OCI-LY7 (cell line): ENCODE data around the gene AS3MT. TPM values are rescaled to one million over a fixed set of nuclear protein-coding genes. Genes with fewer than 3 reads are reported as not detected.
"Not testable (repeated sequence)": the region's sequence is repeated elsewhere in the genome, so short reads cannot be mapped to it uniquely, and the experiment has no call there.

Experiments
- BruUV-seq: library from RNA; stranded (reverse); fragments of 400-500 nt; replicated peaks from 2 replicates; lab custom pipeline; 2021; lab: Mats Ljungman, UMichigan
- CTCF ChIA-PET: fragments of 300-600 bp; sonication (Branson Sonifier 250); formaldehyde crosslinking; loops from one replicate; lab custom pipeline; 2022; ENCODE audit warnings: antibody characterized with exemption; ENCODE audit not compliant: unreplicated experiment; lab: Charles Lee
- POLR2A ChIA-PET: fragments of 300-600 bp; sonication (Branson Sonifier 250); formaldehyde crosslinking; loops from one replicate; lab custom pipeline; 2022; ENCODE audit warnings: antibody characterized with exemption; lab: Charles Lee
- DNase-seq: peaks from one replicate; pipeline ENCODE4 v3.0.0-alpha.2; 2015; ENCODE audit warnings: low spot score
- H2AFZ ChIP-seq: fragments of 200-600 bp; sonication (generic), shearing (Covaris generic); 2 replicates; pipeline ENCODE4 v1.6.1; 2014; ENCODE audit warnings: mild to moderate bottlenecking, antibody characterized with exemption, low read length, moderate library complexity
- H3K27ac ChIP-seq: fragments of 200-600 bp; sonication (generic); 2 replicates; pipeline ENCODE4 v1.5.1; 2014; ENCODE audit warnings: mixed run types, low read depth, mild to moderate bottlenecking, moderate library complexity, low read length, inconsistent platforms; ENCODE audit not compliant: poor library complexity, severe bottlenecking
- H3K36me3 ChIP-seq: fragments of 200-600 bp; sonication (generic); 2 replicates; pipeline ENCODE4 v1.6.1; 2014; ENCODE audit warnings: mild to moderate bottlenecking, antibody characterized with exemption, low read length, moderate library complexity, mixed read lengths; ENCODE audit not compliant: insufficient read depth
- H3K4me1 ChIP-seq: fragments of 200-600 bp; sonication (generic); 2 replicates; pipeline ENCODE4 v1.5.1; 2014; ENCODE audit warnings: mild to moderate bottlenecking, low read length; ENCODE audit not compliant: insufficient read depth, poor library complexity, severe bottlenecking
- H3K4me2 ChIP-seq: fragments of 200-600 bp; sonication (generic); 2 replicates; pipeline ENCODE4 v1.6.1; 2014; ENCODE audit warnings: mild to moderate bottlenecking, low read length
- H3K4me3 ChIP-seq: fragments of 200-600 bp; sonication (generic); 2 replicates; pipeline ENCODE4 v1.5.1; 2014; ENCODE audit warnings: mild to moderate bottlenecking, low read depth, low read length; ENCODE audit not compliant: poor library complexity, severe bottlenecking
- H3K79me2 ChIP-seq: fragments of 200-600 bp; sonication (generic); 2 replicates; pipeline ENCODE4 v1.6.1; 2016; ENCODE audit warnings: low read depth, mild to moderate bottlenecking, low read length, moderate library complexity, mixed read lengths; ENCODE audit not compliant: insufficient read depth
- H3K9me2 ChIP-seq: fragments of 200-600 bp; sonication (generic); 2 replicates; pipeline ENCODE4 v1.6.1; 2016; ENCODE audit warnings: mild to moderate bottlenecking, low read length, mixed read lengths; ENCODE audit not compliant: insufficient read depth
- H3K9me3 ChIP-seq: fragments of 200-600 bp; sonication (generic); 2 replicates; pipeline ENCODE4 v1.6.1; 2014; ENCODE audit warnings: mild to moderate bottlenecking, mixed run types, low read length, mixed read lengths
- H4K20me1 ChIP-seq: fragments of 200-600 bp; sonication (generic); 2 replicates; pipeline ENCODE4 v1.6.1; 2014; ENCODE audit warnings: mild to moderate bottlenecking, antibody characterized with exemption, low read length, moderate library complexity, mixed read lengths; ENCODE audit not compliant: insufficient read depth
- CTCF ChIP-seq: fragments of 200-600 bp; sonication (generic); conservative IDR thresholded peaks from 2 replicates; pipeline ENCODE4 v1.5.1; 2014; ENCODE audit warnings: mild to moderate bottlenecking, antibody characterized with exemption, low read length, moderate library complexity, mixed read lengths
- EZH2phosphoT487 ChIP-seq: fragments of 200-600 bp; sonication (generic); IDR thresholded peaks from 2 replicates; pipeline ENCODE4 v1.6.1; 2018; ENCODE audit warnings: low read depth, borderline replicate concordance, mild to moderate bottlenecking, mixed run types, antibody characterized with exemption, low read length, moderate library complexity, mixed read lengths
- intact Hi-C: fragments of 100-400 bp; cut with micrococcal nuclease; formaldehyde crosslinking; loops from one replicate; pipeline ENCODE4 v1.10.0; 2022; ENCODE audit not compliant: unreplicated experiment
- total RNA-seq, 2 experiments: library from RNA; depleted of rRNA in 1 of 2; stranded (reverse); fragments of >200 nt in 1 of 2; shearing (Covaris generic) in 1 of 2; gene quantifications; 2 replicates each; pipeline ENCODE4 v1.2.3, GENCODE V29; 2014 to 2022

AS3MT gene
- total RNA-seq, 2 experiments from 2014 or later = not detected

- Histone ChIP-seq H3K4me1 (no peaks in the 10 kb centered on the region), H3K9me2 (no peaks in the 10 kb centered on the region), H3K36me3 (no peaks in the 10 kb centered on the region), H2AFZ (no peak overlapping the region), H3K27ac (no peak overlapping the region), H3K4me3 (no peak overlapping the region), H3K79me2 (no peaks in the 10 kb centered on the region), H4K20me1 (no peaks in the 10 kb centered on the region), H3K9me3 (no peaks in the 10 kb centered on the region), H3K4me2 (no peak overlapping the region)
- POLR2A ChIA-PET = no interaction called here
- DNase-seq = no peak
- CTCF ChIA-PET = no interaction called here
- intact Hi-C loops = no loop called here
- TF ChIP-seq CTCF (no peak), EZH2phosphoT487 (no peak)
- no TSS peak for BruUV-seq
These were observed 23.8 kb upstream of the AS3MT start for GRCh38 chr10:102845352-102845902.

GRCh38 chr10:102850025-102850518, 19.2 kb upstream of the AS3MT start:
- H3K79me2 ChIP-seq = peaks cover 4% of the 10 kb centered on the region; the same call in 1 of the 2 replicates
- BruUV-seq = no TSS peak
- H3K36me3 ChIP-seq = no peaks in the 10 kb centered on the region
- TF ChIP-seq EZH2phosphoT487 (no peak), CTCF (no peak)
- no peak overlapping the region for H3K4me2 ChIP-seq
- no peaks in the 10 kb centered on the region for H3K9me3 ChIP-seq
- no peak overlapping the region for H3K27ac ChIP-seq
- CTCF ChIA-PET = no interaction called here
- intact Hi-C loops = no loop called here
- no peaks in the 10 kb centered on the region for H4K20me1 ChIP-seq
- no peak overlapping the region for H3K4me3 ChIP-seq
- no peak for DNase-seq
- no peaks in the 10 kb centered on the region for H3K9me2 ChIP-seq
- no peak overlapping the region for H2AFZ ChIP-seq
- POLR2A ChIA-PET = interaction anchor here (0.6 to 0.7 kb wide), 2 partner anchors 46 to 914 kb away, joined by 3 to 7 read pairs; no protein-coding TSS in a partner anchor
- no peaks in the 10 kb centered on the region for H3K4me1 ChIP-seq

GRCh38 chr10:102853237-102853636, 16.0 kb upstream of the AS3MT start:
- DNase-seq, H3K36me3 ChIP-seq, H3K9me2 ChIP-seq, H2AFZ ChIP-seq, H3K9me3 ChIP-seq, H4K20me1 ChIP-seq, POLR2A ChIA-PET, BruUV-seq, CTCF ChIA-PET, H3K4me3 ChIP-seq, intact Hi-C loops, H3K4me1 ChIP-seq, H3K4me2 ChIP-seq, H3K79me2 ChIP-seq, H3K27ac ChIP-seq: not testable (repeated sequence)

- H3K79me2 ChIP-seq, H3K9me3 ChIP-seq, CTCF ChIA-PET, H4K20me1 ChIP-seq, H3K9me2 ChIP-seq, H3K36me3 ChIP-seq, DNase-seq, intact Hi-C loops, H3K4me1 ChIP-seq, H2AFZ ChIP-seq, H3K27ac ChIP-seq, H3K4me3 ChIP-seq, BruUV-seq, H3K4me2 ChIP-seq: not testable (repeated sequence)
- POLR2A ChIA-PET = interaction anchor here (0.7 kb wide), 1 partner anchor 80 kb away, joined by 3 read pairs; no protein-coding TSS in a partner anchor
These were observed 13.4 kb upstream of the AS3MT start for GRCh38 chr10:102855731-102856436.
